C4-2B (cell line): ENCODE measurements around the gene ZPLD1.

Source experiments
- ZFX ChIP-seq: fragments of 450-650 bp; IDR thresholded peaks from 2 replicates; pipeline ENCODE4 v1.6.1; 2017
- TF ChIP-seq, protein P1 (sequence below): fragments of 450-650 bp; conservative IDR thresholded peaks from 2 replicates; pipeline ENCODE4 v1.5.1; 2017; ENCODE audit warnings: mild to moderate bottlenecking

DNA sequence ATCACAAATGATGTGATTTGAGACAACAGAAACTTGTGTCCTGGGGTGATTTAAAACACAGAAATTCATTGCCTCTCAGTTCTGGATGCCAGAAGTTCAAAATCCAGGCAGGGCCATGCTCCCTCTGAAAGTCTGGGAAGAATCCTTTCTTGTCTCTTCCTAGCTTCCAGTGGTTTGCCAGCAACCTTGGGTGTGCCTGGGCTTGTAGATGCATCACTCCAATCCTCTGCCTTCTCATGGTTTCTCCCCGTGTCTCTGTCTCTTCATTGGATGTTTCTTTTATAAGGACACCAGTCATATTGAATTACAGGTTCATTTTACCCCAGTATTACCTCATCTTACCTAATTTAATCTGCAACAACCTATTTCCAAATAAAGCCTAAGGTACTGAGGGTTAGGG lies 16.7 kb downstream of the ZPLD1 start:
- TF ChIP-seq, protein P1, sequence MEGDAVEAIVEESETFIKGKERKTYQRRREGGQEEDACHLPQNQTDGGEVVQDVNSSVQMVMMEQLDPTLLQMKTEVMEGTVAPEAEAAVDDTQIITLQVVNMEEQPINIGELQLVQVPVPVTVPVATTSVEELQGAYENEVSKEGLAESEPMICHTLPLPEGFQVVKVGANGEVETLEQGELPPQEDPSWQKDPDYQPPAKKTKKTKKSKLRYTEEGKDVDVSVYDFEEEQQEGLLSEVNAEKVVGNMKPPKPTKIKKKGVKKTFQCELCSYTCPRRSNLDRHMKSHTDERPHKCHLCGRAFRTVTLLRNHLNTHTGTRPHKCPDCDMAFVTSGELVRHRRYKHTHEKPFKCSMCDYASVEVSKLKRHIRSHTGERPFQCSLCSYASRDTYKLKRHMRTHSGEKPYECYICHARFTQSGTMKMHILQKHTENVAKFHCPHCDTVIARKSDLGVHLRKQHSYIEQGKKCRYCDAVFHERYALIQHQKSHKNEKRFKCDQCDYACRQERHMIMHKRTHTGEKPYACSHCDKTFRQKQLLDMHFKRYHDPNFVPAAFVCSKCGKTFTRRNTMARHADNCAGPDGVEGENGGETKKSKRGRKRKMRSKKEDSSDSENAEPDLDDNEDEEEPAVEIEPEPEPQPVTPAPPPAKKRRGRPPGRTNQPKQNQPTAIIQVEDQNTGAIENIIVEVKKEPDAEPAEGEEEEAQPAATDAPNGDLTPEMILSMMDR: no peak
- TF ChIP-seq ZFX: no peak
